Peyer's patch (tissue), 4 donors: ENCODE data around the gene ST8SIA5.

ENCODE experiments used
- POLR2A ChIP-seq, 2 donors: fragments of 450-650 bp; IDR thresholded peaks; one replicate each; pipeline ENCODE4 v1.5.1; 2017; ENCODE audit warnings: antibody characterized with exemption in 2 of 2, mild to moderate bottlenecking in 2 of 2, moderate library complexity in 2 of 2
- TF ChIP-seq, protein P1 (sequence below), 6 experiments: fragments of 450-650 bp in 4 of 6; fragments of 200-600 bp in 2 of 6; sonication (generic) in 1 of 6; IDR thresholded peaks; one replicate each; pipeline ENCODE4 v1.5.1; 2017 to 2019; ENCODE audit warnings: antibody characterized with exemption in 6 of 6, mild to moderate bottlenecking in 3 of 6, moderate library complexity in 1 of 6

DNA sequence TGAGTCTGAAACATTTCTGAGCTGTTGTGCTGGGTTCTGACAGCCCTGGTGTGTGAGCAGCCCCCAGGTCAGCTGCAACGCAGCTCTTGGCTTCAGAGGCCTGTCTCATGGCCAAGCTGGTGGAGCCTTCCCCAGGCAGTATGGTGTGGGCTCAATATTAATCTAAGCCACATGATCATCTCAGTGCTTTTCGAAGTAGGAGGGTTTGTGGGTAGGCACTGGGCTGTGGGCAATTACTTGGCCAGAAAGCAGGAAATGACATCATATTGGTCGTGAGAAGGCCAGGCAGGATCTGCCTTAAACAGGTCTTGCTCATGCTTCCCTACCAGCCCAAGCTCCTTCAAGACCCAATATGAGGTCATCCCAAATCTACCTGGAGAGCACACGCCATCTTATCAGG lies 126.7 kb downstream of the ST8SIA5 start:
- TF ChIP-seq, protein P1, sequence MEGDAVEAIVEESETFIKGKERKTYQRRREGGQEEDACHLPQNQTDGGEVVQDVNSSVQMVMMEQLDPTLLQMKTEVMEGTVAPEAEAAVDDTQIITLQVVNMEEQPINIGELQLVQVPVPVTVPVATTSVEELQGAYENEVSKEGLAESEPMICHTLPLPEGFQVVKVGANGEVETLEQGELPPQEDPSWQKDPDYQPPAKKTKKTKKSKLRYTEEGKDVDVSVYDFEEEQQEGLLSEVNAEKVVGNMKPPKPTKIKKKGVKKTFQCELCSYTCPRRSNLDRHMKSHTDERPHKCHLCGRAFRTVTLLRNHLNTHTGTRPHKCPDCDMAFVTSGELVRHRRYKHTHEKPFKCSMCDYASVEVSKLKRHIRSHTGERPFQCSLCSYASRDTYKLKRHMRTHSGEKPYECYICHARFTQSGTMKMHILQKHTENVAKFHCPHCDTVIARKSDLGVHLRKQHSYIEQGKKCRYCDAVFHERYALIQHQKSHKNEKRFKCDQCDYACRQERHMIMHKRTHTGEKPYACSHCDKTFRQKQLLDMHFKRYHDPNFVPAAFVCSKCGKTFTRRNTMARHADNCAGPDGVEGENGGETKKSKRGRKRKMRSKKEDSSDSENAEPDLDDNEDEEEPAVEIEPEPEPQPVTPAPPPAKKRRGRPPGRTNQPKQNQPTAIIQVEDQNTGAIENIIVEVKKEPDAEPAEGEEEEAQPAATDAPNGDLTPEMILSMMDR (IDR thresholded peaks at IDR 0.05), result no peak
- no peak for TF ChIP-seq POLR2A (IDR thresholded peaks at IDR 0.05)
